Tibial nerve (tissue), 4 donors: ENCODE results near the gene ZNF157. TPM values are rescaled to one million over a fixed set of nuclear protein-coding genes. Genes with fewer than 3 reads are reported as not detected.

Source experiments
- DNase-seq, 2 donors: peaks; one replicate each; pipeline ENCODE4 v3.0.0-alpha.2; 2019; ENCODE audit warnings: low spot score in 2 of 2
- H3K27ac ChIP-seq, 4 donors: fragments of 200-600 bp; sonication (generic) in 3 of 4; one replicate each; pipeline ENCODE4 v1.5.1; 2017 to 2019; ENCODE audit warnings: mild to moderate bottlenecking in 1 of 4
- H3K27me3 ChIP-seq, 2 donors: fragments of 200-600 bp; sonication (generic) in 1 of 2; one replicate each; pipeline versions ENCODE4 v1.5.1 to v1.6.0; 2017 to 2019
- H3K36me3 ChIP-seq, 3 donors: fragments of 200-600 bp; sonication (generic); one replicate each; pipeline ENCODE4 v1.5.1; 2018 to 2019
- H3K4me1 ChIP-seq, 4 donors: fragments of 200-600 bp; sonication (generic) in 3 of 4; one replicate each; pipeline ENCODE4 v1.5.1; 2017 to 2019
- H3K4me3 ChIP-seq, 4 donors: fragments of 200-600 bp; sonication (generic) in 3 of 4; one replicate each; pipeline ENCODE4 v1.5.1; 2017 to 2019; ENCODE audit warnings: mild to moderate bottlenecking in 1 of 4, moderate library complexity in 1 of 4
- H3K9me3 ChIP-seq, 4 donors: fragments of 200-600 bp; sonication (generic) in 3 of 4; one replicate each; pipeline ENCODE4 v1.5.1; 2017 to 2019
- EP300 ChIP-seq, 2 donors: sonication (generic); formaldehyde crosslinking; IDR thresholded peaks; one replicate each; pipeline ENCODE4 v1.6.1; 2017; ENCODE audit warnings: antibody characterized with exemption in 2 of 2, mild to moderate bottlenecking in 1 of 2
- POLR2A ChIP-seq, 2 donors: fragments of 450-650 bp; IDR thresholded peaks; one replicate each; pipeline ENCODE4 v1.6.1; 2017; ENCODE audit warnings: antibody characterized with exemption in 2 of 2, mild to moderate bottlenecking in 2 of 2, moderate library complexity in 2 of 2
- WGBS, 2 donors: methylation state at CpG; one replicate each; pipeline ENCODE4 v1.1.5; 2018; 5-methylcytosine and 5-hydroxymethylcytosine counted together
- total RNA-seq, 4 donors: library from RNA; depleted of rRNA; stranded (reverse); fragments of >200 nt; gene quantifications; one replicate each; pipeline ENCODE4 v1.1.0, GENCODE V29; 2016
- TF ChIP-seq, protein P1 (sequence below), 5 experiments: fragments of 200-600 bp in 3 of 5; fragments of 450-650 bp in 2 of 5; sonication (generic) in 3 of 5; IDR thresholded peaks; one replicate each; pipeline ENCODE4 v1.5.1; 2016 to 2019; ENCODE audit warnings: antibody characterized with exemption in 5 of 5, mild to moderate bottlenecking in 3 of 5, moderate library complexity in 2 of 5

The ZNF157 gene
- total RNA-seq, 4 donors from 2014 or later = 0.60 to 1.3 (median 0.72) TPM

DNA sequence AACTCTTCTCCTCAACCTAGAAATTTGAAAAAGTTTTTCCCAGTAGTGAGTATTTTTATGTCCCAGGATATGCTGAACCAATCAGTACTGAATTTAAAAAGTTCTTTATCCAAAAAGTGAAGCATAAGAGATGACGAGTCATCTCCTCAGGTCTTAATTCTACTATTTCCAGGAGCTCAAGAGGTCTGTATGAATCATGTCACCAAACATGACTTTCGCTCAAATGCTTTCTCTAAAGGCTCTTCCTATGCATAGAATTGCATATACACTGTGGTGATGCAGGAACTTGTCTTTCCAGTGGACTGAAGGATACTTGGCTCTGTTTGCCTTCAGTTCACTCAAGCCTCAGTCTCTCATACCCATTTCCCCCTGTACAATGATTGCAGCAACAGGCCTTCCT lies 76.6 kb downstream of the ZNF157 start:
- no peak for DNase-seq
- H3K4me3 ChIP-seq = no peak overlapping the region
- H3K27me3 ChIP-seq = no peaks in the 10 kb centered on the region
- H3K4me1 ChIP-seq = no peaks in the 10 kb centered on the region
- H3K9me3 ChIP-seq = peaks cover 0 to 36% (median 13%) of the 10 kb centered on the region in 4 donors
- 86 to 100% methylated on average over 2 of the region's 2 CpGs for WGBS, 2 donors
- no peak overlapping the region for H3K27ac ChIP-seq
- TF ChIP-seq, protein P1, sequence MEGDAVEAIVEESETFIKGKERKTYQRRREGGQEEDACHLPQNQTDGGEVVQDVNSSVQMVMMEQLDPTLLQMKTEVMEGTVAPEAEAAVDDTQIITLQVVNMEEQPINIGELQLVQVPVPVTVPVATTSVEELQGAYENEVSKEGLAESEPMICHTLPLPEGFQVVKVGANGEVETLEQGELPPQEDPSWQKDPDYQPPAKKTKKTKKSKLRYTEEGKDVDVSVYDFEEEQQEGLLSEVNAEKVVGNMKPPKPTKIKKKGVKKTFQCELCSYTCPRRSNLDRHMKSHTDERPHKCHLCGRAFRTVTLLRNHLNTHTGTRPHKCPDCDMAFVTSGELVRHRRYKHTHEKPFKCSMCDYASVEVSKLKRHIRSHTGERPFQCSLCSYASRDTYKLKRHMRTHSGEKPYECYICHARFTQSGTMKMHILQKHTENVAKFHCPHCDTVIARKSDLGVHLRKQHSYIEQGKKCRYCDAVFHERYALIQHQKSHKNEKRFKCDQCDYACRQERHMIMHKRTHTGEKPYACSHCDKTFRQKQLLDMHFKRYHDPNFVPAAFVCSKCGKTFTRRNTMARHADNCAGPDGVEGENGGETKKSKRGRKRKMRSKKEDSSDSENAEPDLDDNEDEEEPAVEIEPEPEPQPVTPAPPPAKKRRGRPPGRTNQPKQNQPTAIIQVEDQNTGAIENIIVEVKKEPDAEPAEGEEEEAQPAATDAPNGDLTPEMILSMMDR (IDR thresholded peaks at IDR 0.05) = no peak
- TF ChIP-seq EP300 (IDR thresholded peaks at IDR 0.05) (no peak), POLR2A (IDR thresholded peaks at IDR 0.05) (no peak)
- H3K36me3 ChIP-seq = peaks cover 0 to 64% (median 0%) of the 10 kb centered on the region in 3 donors

- no peak for DNase-seq
- Histone ChIP-seq H3K36me3 (peaks cover 0 to 70% (median 0%) of the 10 kb centered on the region in 3 donors), H3K9me3 (peaks cover 0 to 36% (median 12%) of the 10 kb centered on the region in 4 donors), H3K4me3 (no peak overlapping the region), H3K27ac (no peak overlapping the region), H3K4me1 (no peaks in the 10 kb centered on the region), H3K27me3 (no peaks in the 10 kb centered on the region)
- TF ChIP-seq, protein P1 (IDR thresholded peaks at IDR 0.05) = no peak
- TF ChIP-seq POLR2A (IDR thresholded peaks at IDR 0.05) (no peak), EP300 (IDR thresholded peaks at IDR 0.05) (no peak)
- 93 to 99% methylated on average over 11 of the region's 11 CpGs for WGBS, 2 donors
Measured at GRCh38 chrX:47447607-47448006, 77.2 kb downstream of the ZNF157 start.

DNA sequence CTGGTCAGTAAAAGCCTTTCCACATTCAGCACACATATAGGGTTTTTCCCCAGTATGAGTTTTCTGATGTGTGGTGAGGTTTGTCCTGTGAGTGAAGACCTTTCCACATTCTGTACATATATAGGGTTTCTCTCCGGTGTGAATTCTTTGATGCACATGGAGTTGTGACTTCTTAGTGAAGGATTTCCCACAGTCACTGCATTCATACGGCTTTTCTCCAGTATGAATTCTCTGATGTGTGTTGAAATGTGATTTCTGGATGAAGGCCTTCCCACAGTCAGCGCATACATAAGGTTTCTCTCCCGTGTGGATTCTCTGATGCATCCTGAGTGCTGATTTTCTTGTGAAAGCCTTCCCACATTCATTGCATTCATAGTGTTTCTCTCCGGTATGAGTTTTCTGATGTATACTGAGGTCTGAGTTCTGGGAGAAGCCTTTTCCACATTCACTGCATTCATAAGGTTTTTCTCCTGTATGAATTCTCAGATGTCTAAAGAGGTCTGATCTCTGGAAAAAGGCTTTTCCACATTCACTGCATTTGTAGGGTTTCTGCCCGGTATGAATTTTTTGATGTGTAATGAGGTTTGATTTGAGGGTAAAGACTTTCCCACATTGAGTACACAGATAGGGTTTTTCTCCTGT lies 77.9 kb downstream of the ZNF157 start:
- peaks cover 0 to 30% (median 10%) of the 10 kb centered on the region in 4 donors for H3K9me3 ChIP-seq
- 93 to 95% methylated on average over 6 of the region's 6 CpGs for WGBS, 2 donors
- no peaks in the 10 kb centered on the region for H3K4me1 ChIP-seq
- DNase-seq = no peak
- H3K4me3 ChIP-seq = no peak overlapping the region
- TF ChIP-seq EP300 (IDR thresholded peaks at IDR 0.05) (no peak), POLR2A (IDR thresholded peaks at IDR 0.05) (no peak)
- TF ChIP-seq, protein P1 (IDR thresholded peaks at IDR 0.05) = no peak
- H3K36me3 ChIP-seq = peaks cover 0 to 76% (median 0%) of the 10 kb centered on the region in 3 donors
- no peaks in the 10 kb centered on the region for H3K27me3 ChIP-seq
- H3K27ac ChIP-seq = no peak overlapping the region

DNA sequence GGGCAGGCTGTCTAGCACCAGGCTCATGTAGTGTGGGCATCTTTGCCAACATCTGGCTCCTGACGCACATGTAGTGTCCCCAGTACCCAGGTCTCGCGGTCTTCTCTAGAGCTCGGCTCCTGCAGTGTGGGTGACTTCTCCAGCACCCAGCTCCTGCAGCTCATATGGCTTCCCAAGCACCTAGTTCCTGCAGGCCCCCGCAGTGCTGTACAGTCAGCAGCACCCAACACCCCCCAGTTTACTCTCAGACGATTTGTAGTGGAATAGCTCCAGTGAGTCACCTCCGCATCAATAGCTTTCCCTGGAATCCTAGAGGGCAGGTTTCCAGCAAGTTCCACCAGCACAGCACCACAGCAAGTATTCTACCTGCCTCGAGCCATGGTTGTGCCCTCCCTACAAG lies 81.7 kb downstream of the ZNF157 start:
- WGBS, 2 donors = 89 to 90% methylated on average over 2 to 8 of the region's 8 CpGs
- peaks cover 0 to 91% (median 0%) of the 10 kb centered on the region in 3 donors for H3K36me3 ChIP-seq
- no peak overlapping the region for H3K4me3 ChIP-seq
- no peak overlapping the region for H3K27ac ChIP-seq
- no peaks in the 10 kb centered on the region for H3K4me1 ChIP-seq
- H3K27me3 ChIP-seq = no peaks in the 10 kb centered on the region
- DNase-seq = no peak
- H3K9me3 ChIP-seq = peaks cover 0 to 19% (median 9%) of the 10 kb centered on the region in 4 donors
- TF ChIP-seq POLR2A (IDR thresholded peaks at IDR 0.05) (no peak), EP300 (IDR thresholded peaks at IDR 0.05) (no peak)
- TF ChIP-seq, protein P1 (IDR thresholded peaks at IDR 0.05) = no peak

- no peak overlapping the region for H3K4me3 ChIP-seq
- TF ChIP-seq POLR2A (IDR thresholded peaks at IDR 0.05) (no peak), EP300 (IDR thresholded peaks at IDR 0.05) (no peak)
- TF ChIP-seq, protein P1 (IDR thresholded peaks at IDR 0.05) = no peak
- no peaks in the 10 kb centered on the region for H3K9me3 ChIP-seq
- H3K27ac ChIP-seq = no peak overlapping the region
- no peak for DNase-seq
- H3K36me3 ChIP-seq = peaks cover 0 to 55% (median 0%) of the 10 kb centered on the region in 3 donors
- H3K4me1 ChIP-seq = no peaks in the 10 kb centered on the region
- H3K27me3 ChIP-seq = no peaks in the 10 kb centered on the region
- 89 to 100% methylated on average over 1 to 6 of the region's 6 CpGs for WGBS, 2 donors
Measured at GRCh38 chrX:47456080-47456479, 85.7 kb downstream of the ZNF157 start.
